Stomach (tissue), 4 donors: ENCODE data around the gene PFKFB4.

Experiments
- POLR2AphosphoS5 ChIP-seq, 3 donors: sonication (generic); formaldehyde crosslinking; IDR thresholded peaks; one replicate each; pipeline ENCODE4 v1.6.1; 2016; ENCODE audit warnings: antibody characterized with exemption in 3 of 3
- TF ChIP-seq, protein P1 (sequence below), 7 experiments: fragments of 450-650 bp in 4 of 7; fragments of 200-600 bp in 3 of 7; sonication (generic) in 3 of 7; IDR thresholded peaks; one replicate each; pipeline ENCODE4 v1.5.1; 2016 to 2019; ENCODE audit warnings: antibody characterized with exemption in 7 of 7, control low read depth in 2 of 7, mild to moderate bottlenecking in 1 of 7

DNA sequence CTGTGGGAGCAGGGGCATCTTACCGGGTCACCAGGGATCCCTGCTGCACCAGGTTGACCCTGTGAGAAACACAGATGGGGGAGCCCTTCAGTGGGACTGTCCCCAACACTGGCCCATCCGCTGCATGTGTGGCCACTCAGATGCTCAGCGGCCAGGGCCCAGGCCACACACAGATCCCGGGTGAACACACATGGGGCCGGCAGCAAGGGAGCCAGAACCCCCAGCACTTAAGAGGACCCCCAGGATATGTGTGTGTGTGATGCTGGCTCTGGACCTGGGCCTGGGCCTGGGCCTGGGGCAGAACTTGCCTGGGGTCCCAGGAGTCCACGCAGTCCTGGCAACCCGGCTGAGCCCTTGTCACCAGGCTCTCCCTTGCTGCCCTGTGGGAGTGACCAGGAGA lies 11.9 kb upstream of the PFKFB4 start:
- no peak for TF ChIP-seq POLR2AphosphoS5 (IDR thresholded peaks at IDR 0.05)
- TF ChIP-seq, protein P1, sequence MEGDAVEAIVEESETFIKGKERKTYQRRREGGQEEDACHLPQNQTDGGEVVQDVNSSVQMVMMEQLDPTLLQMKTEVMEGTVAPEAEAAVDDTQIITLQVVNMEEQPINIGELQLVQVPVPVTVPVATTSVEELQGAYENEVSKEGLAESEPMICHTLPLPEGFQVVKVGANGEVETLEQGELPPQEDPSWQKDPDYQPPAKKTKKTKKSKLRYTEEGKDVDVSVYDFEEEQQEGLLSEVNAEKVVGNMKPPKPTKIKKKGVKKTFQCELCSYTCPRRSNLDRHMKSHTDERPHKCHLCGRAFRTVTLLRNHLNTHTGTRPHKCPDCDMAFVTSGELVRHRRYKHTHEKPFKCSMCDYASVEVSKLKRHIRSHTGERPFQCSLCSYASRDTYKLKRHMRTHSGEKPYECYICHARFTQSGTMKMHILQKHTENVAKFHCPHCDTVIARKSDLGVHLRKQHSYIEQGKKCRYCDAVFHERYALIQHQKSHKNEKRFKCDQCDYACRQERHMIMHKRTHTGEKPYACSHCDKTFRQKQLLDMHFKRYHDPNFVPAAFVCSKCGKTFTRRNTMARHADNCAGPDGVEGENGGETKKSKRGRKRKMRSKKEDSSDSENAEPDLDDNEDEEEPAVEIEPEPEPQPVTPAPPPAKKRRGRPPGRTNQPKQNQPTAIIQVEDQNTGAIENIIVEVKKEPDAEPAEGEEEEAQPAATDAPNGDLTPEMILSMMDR (IDR thresholded peaks at IDR 0.05), result no peak
